ENCODE results near the gene CACNG7.

The CACNG7 gene

DNA sequence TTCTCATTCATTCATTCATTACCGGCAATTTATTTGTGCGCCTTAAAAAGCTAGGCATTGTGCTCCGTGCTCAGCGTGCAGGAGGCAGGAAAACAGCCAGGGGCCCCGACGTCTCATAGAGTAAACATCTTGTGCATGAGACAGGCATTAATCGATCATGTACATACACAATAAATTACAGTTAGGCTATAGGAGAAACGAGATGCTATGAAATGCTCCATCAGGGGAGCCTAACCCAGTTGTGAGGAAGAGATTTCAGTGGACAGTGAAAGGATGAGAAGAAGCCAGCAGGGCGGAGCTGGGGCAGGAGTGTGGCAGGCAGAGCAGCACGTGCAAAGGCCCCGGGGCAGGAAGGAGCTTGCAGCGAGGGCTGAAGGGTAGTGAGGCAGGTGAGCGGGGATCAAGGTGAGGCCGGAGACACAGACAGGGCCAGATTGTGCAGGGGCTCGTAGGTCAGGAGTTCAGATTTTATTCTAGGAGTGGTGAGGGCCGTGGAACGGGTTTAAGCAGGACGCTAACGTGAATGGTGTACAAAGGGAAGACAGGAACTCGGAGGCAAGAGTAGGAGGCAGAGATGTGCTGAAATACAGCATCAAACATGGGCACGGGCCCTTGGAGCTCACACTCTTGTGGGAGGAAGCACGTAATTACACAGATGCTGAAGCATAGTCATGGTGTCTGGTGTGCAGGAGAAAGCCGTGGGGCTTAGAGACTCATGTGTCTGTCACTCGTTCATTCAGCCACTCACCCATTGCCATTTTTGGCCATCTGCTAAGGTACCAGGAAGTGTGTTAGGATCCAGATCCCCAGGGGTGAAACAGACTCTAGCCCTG is 74.6 kb downstream of the CACNG7 start:
- DNase-seq, result no peak

DNA sequence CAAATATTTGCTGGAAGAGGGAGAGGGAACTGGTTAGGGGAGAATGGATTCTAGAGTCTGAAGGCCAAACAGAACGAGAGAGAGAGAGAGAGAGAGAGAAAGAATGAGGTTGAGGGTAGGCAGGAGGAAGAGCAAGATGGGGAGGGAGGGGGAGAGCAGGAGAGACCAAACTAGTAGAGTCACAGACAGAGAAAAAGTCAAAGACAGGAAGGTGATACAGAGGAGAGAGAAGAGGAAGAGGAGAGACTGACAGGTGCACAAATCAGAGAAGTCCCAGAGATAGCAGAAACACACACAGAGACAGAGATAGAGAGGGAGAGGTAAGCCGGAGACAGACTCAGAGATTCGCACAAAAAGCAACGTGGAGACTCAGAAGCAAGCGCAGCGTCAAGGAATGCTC is 76.8 kb downstream of the CACNG7 start:
- no peak for DNase-seq

DNA sequence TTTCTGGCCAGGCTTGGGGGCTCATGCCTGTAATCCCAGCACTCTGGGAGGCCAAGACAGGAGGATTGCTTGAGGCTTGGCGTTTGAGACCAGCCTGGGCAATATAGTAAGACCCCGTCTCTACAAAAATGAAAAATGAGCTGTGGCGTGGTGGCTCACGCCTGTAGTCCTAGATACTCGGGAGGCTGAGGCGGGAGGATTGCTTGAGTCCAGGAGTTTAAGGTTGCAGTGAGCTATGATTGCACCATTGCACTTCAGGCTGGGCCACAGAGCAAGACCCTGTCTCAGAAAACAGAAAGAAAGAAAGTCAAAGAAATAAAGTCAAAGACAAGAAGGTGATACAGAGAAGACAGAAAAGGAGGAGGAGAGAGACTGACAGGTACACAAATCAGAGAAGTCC is 79.9 kb downstream of the CACNG7 start:
- DNase-seq, result no peak

DNA sequence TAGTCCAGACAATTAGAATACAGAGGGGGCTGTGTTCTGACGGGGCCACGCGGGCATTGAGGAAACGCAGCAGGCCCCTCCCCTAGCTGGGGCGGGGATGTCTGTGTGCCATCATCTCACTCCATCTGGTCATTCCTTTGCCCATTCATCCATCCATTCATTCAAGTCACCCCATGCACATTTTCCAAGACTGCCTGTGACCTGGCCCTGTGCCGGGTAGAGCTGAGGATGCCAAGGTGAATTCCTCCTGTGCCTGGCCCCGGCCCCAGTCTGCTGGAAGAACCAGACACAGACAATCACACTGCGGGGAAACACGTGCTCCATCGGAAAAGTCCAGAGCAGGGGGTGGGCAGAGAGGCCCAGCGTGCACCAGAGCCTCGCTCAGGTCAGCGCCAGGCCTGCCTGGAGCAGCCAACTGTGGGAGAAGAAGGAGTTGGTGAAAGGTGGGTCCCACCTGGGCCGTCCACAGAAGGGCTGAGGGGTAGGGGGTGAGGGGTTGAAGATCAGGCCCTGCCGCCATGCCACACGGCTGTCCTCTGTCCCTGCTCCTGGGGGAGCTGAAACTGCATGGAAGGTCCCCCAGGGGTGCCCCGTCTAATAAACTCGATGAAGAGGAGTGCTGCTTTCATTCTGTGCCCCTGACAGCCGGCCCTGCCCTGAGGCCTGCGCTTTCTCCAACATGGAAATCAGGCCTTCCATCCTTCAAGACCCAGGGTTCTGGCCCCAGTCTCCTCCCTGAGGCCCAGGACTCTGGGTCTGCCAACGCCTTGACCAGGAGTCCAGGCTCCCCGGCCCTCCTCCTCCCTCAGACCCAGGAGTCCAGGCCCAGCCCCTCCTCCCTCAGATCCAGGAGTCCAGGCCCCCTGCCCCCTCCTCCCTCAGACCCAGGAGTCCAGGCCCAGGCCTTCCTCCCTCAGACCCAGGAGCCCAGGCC is 80.8 kb downstream of the CACNG7 start:
- no peak for DNase-seq

DNA sequence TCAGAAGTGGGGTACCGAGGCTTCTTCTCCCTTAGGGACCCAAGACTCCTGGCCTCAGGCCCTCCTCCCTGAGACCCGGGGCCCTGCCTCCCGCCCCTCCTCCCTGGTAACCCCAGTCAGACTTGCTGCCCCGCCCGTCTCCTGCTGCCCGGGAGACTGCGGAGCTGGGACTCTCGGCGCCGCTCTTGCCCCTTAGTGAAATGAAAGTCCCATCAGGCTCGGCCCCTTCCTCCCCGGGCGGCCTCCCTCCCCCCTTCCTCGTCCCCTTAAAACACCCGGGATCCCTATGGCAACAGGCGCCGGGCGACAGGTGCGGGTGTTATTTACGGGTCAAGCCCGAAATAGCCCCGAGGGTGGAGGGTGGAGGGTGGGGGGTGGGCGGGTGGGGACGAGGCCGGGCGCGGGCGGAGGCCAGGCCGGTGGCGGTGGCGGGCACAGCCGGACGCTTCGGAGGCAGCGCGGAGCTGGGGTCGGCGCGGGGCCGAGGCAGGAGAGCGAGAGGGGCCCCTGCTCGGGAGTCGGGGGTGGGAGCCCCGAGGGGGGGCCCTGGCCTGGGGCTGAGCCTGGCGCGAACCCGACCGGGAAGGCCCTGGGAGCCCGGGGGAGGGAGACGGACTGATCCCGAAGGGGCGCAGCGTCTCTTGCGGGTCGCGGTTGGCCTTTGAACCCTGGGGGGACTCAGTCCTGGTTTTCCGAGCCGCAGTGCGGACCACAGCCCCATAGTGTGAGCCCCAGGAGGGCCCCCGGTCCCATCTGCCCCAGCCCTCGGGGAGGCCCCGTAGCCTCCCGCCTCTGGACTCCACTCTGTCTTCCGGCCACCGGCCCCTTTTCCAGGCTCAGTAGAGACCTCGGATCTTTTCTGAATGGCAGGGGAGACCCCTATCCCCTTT is 82.4 kb downstream of the CACNG7 start, which contains the start of gene CACNG6:
Gene CACNG6, plus strand, starts transcription at position 414 of the 890 bp plus-strand sequence. CDS start 1,241 bp downstream, outside the sequence.
- DNase-seq, result no peak

DNA sequence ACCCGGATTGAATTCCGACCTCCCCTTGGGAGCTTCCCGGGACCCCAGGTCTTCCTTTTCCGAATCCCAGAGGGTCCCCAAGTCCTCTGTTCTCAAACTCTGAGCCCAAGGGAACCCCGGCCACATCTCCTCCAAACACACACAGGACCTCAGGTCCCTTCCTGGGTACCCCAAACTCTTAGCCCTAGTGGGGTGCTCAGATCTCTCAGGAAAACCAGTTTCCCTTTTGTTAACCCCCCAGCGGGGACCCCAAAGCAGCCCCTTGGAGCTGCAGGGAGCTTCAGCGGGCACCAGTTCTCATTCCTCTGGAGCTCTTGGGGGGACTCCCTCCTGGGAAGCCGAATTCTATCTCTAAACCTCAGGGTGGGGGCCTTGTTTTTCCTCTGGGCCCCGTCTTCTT is 83.1 kb downstream of the CACNG7 start:
- DNase-seq, result no peak

DNA sequence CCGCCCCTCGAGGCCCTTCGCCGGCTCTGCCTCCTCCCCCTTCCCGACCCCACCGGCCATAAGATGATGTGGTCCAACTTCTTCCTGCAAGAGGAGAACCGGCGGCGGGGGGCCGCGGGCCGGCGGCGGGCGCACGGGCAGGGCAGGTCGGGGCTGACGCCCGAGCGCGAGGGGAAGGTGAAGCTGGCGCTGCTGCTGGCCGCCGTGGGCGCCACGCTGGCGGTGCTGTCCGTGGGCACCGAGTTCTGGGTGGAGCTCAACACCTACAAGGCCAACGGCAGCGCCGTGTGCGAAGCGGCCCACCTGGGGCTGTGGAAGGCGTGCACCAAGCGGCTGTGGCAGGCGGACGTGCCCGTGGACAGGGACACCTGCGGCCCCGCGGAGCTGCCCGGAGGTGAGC is 83.7 kb downstream of the CACNG7 start:
- no peak for DNase-seq

DNA sequence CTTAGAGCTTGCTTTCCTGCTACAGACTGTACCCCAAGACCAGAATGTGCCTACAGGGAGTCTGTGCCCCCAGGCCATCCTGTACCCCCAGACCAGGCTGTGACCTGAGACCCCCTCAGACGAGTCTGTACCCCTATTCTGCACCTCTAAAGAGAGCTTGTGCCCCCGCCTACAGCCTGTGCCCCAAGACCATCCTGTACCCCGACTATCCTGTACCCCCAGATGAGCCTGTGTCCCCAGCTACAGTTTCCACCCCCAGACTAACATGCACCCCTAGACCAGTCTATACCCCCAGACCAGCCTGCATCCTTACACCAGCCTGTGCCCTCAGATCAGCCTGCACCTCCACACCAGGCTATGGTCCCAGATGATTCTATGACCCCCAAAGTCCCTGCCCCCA is 84.4 kb downstream of the CACNG7 start:
- DNase-seq, result no peak

Measured in hematopoietic multipotent progenitor cell treated with erythropoietin and hydrocortisone succinate and interleukin-3 and kit ligand, for 6 days (in vitro differentiated cells).